ENCODE results near the gene TACC2. TPM values are rescaled to one million over a fixed set of nuclear protein-coding genes. Genes with fewer than 3 reads are reported as not detected.
"Not testable (repeated sequence)": the region's sequence is repeated elsewhere in the genome, so short reads cannot be mapped to it uniquely, and the experiment has no call there.

TACC2 gene
- total and polyA plus RNA-seq, 2 experiments from 2014 or later, result 4.3 to 16.7 TPM

DNA sequence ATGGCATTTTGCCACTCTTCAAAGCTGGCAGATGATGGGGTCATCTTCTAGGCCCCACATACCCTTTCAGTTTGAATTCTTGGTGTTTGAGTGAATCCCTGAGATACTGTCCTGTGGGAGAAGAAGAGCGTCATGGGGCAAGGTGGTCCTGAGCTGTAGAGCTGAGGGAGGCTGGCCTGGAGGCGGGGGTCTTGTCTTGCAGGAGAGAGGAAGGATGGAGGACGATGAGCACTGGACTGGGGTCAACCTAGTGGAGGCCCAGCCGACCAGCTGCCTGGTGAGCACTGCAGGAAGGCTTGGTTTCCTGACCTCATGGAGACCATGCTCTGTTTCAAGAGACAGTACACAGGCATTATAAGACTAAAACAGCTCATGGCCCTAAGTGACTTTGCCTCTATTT lies 114.6 kb downstream of the TACC2 start:
- H3K27me3 ChIP-seq (replicated peaks; ENCODE audit: insufficient read depth), result no peaks in the 10 kb centered on the region
- in situ Hi-C loops (cut with MboI), result no loop called here
- H3K9me2 ChIP-seq (ENCODE audit: insufficient read depth), result no peaks in the 10 kb centered on the region
- H2AFZ ChIP-seq, result no peak overlapping the region
- no peak for DNase-seq
- no peak overlapping the region for H3K9ac ChIP-seq
- H3K4me2 ChIP-seq (ENCODE audit: unreplicated experiment), result no peak overlapping the region
- no peaks in the 10 kb centered on the region for H3K79me2 ChIP-seq (ENCODE audit: insufficient read depth)
- H3K4me1 ChIP-seq (ENCODE audit: insufficient read depth), result no peaks in the 10 kb centered on the region
- no peaks in the 10 kb centered on the region for H3K36me3 ChIP-seq (ENCODE audit: low read depth)
- 74 to 81% methylated on average over 4 of the region's 4 CpGs for WGBS, 2 experiments (ENCODE audit: low coverage in 1 of 2, low lambda C conversion rate in 2 of 2, missing lambda C conversion rate in 2 of 2)
- H3K27ac ChIP-seq, result no peak overlapping the region
- H3F3A ChIP-seq (ENCODE audit: insufficient read depth), result no peaks in the 10 kb centered on the region
- no peak overlapping the region for H3K4me3 ChIP-seq
- H3K9me3 ChIP-seq (ENCODE audit: low read depth), result no peaks in the 10 kb centered on the region
- TF ChIP-seq EZH2 (IDR thresholded peaks at IDR 0.05; ENCODE audit: insufficient read depth, poor library complexity, severe bottlenecking) (no peak), EZH2phosphoT487 (IDR thresholded peaks at IDR 0.05; ENCODE audit: insufficient read depth, low read depth) (no peak)
- H4K20me1 ChIP-seq (ENCODE audit: insufficient read depth), result no peaks in the 10 kb centered on the region

DNA sequence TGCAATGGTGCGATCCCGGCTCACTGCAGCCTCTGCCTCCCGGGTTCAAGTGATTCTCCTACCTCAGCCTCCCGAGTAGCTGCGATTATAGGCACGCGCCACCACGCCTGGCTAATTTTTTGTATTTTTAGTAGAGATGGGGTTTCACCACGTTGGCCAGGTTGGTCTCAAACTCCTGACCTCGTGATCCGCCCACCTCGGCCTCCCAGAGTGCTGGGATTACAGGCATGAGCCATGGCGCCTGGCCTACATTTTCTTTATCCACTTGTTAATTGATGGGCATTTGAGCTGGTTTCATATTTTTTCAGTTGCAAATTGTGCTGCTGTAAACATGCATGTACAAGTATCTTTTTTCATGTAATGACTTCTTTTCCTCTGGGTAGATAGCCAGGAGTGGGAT lies 119.8 kb downstream of the TACC2 start:
- H4K20me1 ChIP-seq (ENCODE audit: insufficient read depth); H3F3A ChIP-seq (ENCODE audit: insufficient read depth); DNase-seq; H3K9ac ChIP-seq; in situ Hi-C loops (cut with MboI); H3K36me3 ChIP-seq (ENCODE audit: low read depth); H3K4me1 ChIP-seq (ENCODE audit: insufficient read depth); H3K27me3 ChIP-seq (replicated peaks; ENCODE audit: insufficient read depth); H3K9me2 ChIP-seq (ENCODE audit: insufficient read depth); H2AFZ ChIP-seq; H3K4me2 ChIP-seq (ENCODE audit: unreplicated experiment); H3K4me3 ChIP-seq; H3K9me3 ChIP-seq (ENCODE audit: low read depth); H3K27ac ChIP-seq; H3K79me2 ChIP-seq (ENCODE audit: insufficient read depth): not testable (repeated sequence)
- WGBS, 2 experiments (ENCODE audit: low coverage in 1 of 2, low lambda C conversion rate in 2 of 2, missing lambda C conversion rate in 2 of 2), result 83 to 88% methylated on average over 13 of the region's 13 CpGs

DNA sequence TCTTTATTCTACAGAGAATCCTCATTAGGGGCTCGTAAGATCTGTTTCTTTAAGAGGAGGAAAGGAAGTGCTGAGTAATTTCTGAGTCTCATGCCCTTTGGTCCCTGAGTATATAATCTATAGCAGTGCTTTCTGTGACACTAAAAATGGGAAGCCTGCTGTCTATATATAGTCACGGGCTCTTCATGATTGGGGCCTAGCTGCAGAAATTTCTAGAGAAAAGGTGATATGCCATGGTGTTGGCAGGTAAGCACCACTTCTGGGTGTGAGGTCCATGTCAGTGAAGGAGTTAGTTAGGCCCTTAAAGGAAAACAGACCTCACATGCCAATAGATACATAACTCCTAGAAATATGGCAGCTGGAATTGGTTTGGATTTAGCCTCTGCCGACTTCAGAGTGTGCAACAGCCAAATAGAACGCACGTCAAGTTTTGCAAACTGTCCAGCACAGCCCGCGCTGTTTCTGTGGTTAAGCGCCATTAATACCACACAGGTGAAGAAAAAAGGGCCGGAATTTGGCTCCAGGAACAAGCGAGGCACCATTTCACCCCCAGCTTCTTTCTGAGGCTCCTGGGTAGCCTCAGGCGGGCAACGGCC lies 123.2 kb downstream of the TACC2 start:
- H2AFZ ChIP-seq, result peak overlapping the region; percentile 72
- peak; percentile 69 for DNase-seq
- H3K27me3 ChIP-seq (replicated peaks; ENCODE audit: insufficient read depth), result no peaks in the 10 kb centered on the region
- 2% methylated on average over 12 of the region's 12 CpGs for WGBS, 2 experiments (ENCODE audit: low coverage in 1 of 2, low lambda C conversion rate in 2 of 2, missing lambda C conversion rate in 2 of 2)
- H3K4me3 ChIP-seq, result peak overlapping the region; percentile 81
- no peak for TF ChIP-seq EZH2phosphoT487 (IDR thresholded peaks at IDR 0.05; ENCODE audit: insufficient read depth, low read depth)
- no peak for TF ChIP-seq EZH2 (IDR thresholded peaks at IDR 0.05; ENCODE audit: insufficient read depth, poor library complexity, severe bottlenecking)
- H3K36me3 ChIP-seq (ENCODE audit: low read depth), result no peaks in the 10 kb centered on the region
- H3K9ac ChIP-seq, result peak overlapping the region; percentile 96
- H3K4me1 ChIP-seq (ENCODE audit: insufficient read depth), result peaks cover 20% of the 10 kb centered on the region
- H3K27ac ChIP-seq, result peak overlapping the region; percentile 96
- H4K20me1 ChIP-seq (ENCODE audit: insufficient read depth), result no peaks in the 10 kb centered on the region
- H3K79me2 ChIP-seq (ENCODE audit: insufficient read depth), result peaks cover 34% of the 10 kb centered on the region
- H3K9me3 ChIP-seq (ENCODE audit: low read depth), result no peaks in the 10 kb centered on the region
- peak overlapping the region; percentile 91 for H3K4me2 ChIP-seq (ENCODE audit: unreplicated experiment)
- in situ Hi-C loops (cut with MboI), result no loop called here
- H3K9me2 ChIP-seq (ENCODE audit: insufficient read depth), result no peaks in the 10 kb centered on the region
- H3F3A ChIP-seq (ENCODE audit: insufficient read depth), result peaks cover 8% of the 10 kb centered on the region; the same call in 1 of the 2 replicates

DNA sequence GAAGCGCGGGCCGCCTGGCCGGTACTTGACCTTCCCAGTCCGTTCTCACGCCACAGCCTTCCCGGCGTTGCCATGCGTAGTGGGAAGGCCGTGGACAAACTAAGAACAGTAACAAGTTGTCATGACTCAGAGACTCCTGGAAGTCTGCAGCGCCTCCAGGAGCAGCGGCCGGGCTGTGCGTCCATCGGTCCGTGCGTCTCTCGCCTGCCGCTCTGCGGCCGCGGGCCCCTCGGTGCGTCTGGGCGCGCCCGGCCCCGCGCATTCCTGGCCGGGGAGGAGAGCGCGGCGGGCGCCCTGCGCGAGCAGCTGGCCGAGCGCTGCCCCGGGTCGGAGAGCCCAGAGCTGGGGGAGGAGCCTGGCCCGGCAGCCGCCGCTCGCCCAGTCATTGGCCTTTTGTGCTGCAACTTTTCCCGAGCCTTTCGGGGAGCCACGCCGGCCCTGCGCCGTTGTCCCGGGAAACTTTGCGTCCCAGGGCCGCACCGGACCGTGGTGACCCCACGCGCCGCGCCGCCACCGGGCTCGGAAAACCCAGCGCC lies 123.7 kb downstream of the TACC2 start:
- H3K27ac ChIP-seq, result peak overlapping the region; percentile 96
- DNase-seq, result peak; percentile 98
- peaks cover 40% of the 10 kb centered on the region for H3K79me2 ChIP-seq (ENCODE audit: insufficient read depth)
- peak overlapping the region; percentile 96 for H3K9ac ChIP-seq
- peak overlapping the region; percentile 81 for H2AFZ ChIP-seq
- TF ChIP-seq EZH2 (IDR thresholded peaks at IDR 0.05; ENCODE audit: insufficient read depth, poor library complexity, severe bottlenecking), result no peak
- TF ChIP-seq EZH2phosphoT487 (IDR thresholded peaks at IDR 0.05; ENCODE audit: insufficient read depth, low read depth), result no peak
- no peaks in the 10 kb centered on the region for H4K20me1 ChIP-seq (ENCODE audit: insufficient read depth)
- in situ Hi-C loops (cut with MboI), result no loop called here
- peak overlapping the region; percentile 91 for H3K4me2 ChIP-seq (ENCODE audit: unreplicated experiment)
- WGBS, 2 experiments (ENCODE audit: low coverage in 1 of 2, low lambda C conversion rate in 2 of 2, missing lambda C conversion rate in 2 of 2), result 1 to 3% methylated on average over 46 to 50 of the region's 63 CpGs
- H3K36me3 ChIP-seq (ENCODE audit: low read depth), result no peaks in the 10 kb centered on the region
- peak overlapping the region; percentile 81 for H3K4me3 ChIP-seq
- H3K9me2 ChIP-seq (ENCODE audit: insufficient read depth), result no peaks in the 10 kb centered on the region
- H3F3A ChIP-seq (ENCODE audit: insufficient read depth), result peaks cover 8% of the 10 kb centered on the region; the same call in 1 of the 2 replicates
- no peaks in the 10 kb centered on the region for H3K27me3 ChIP-seq (replicated peaks; ENCODE audit: insufficient read depth)
- peaks cover 20% of the 10 kb centered on the region for H3K4me1 ChIP-seq (ENCODE audit: insufficient read depth)
- H3K9me3 ChIP-seq (ENCODE audit: low read depth), result no peaks in the 10 kb centered on the region
